Mesendoderm (in vitro differentiated cells): ENCODE measurements around the gene WDR37. TPM values are rescaled to one million over a fixed set of nuclear protein-coding genes. Genes with fewer than 3 reads are reported as not detected.
"Not testable (repeated sequence)": the region's sequence is repeated elsewhere in the genome, so short reads cannot be mapped to it uniquely, and the experiment has no call there.

Source experiments
- DNase-seq: peaks from one replicate; pipeline ENCODE4 v3.0.0; 2013
- H2AK5ac ChIP-seq: 2 replicates; pipeline ENCODE4 v1.6.1; 2013; ENCODE audit warnings: low read length, inconsistent platforms
- H2BK120ac ChIP-seq: 2 replicates; pipeline ENCODE4 v1.6.1; 2013; ENCODE audit warnings: low read depth, mild to moderate bottlenecking, low read length, moderate library complexity, mixed read lengths
- H2BK15ac ChIP-seq: replicated peaks from 2 replicates; pipeline ENCODE4 v1.6.1; 2013; ENCODE audit warnings: low read depth, mild to moderate bottlenecking, moderate library complexity
- H2BK5ac ChIP-seq: 2 replicates; pipeline ENCODE4 v1.6.1; 2013; ENCODE audit warnings: low read length, inconsistent platforms
- H3K18ac ChIP-seq: 2 replicates; pipeline ENCODE4 v1.6.1; 2013; ENCODE audit warnings: mild to moderate bottlenecking, low read length, mixed read lengths
- H3K23ac ChIP-seq: one replicate; pipeline ENCODE4 v1.6.1; 2013; ENCODE audit warnings: low read length
- H3K27ac ChIP-seq: 2 replicates; pipeline ENCODE4 v1.5.1; 2013; ENCODE audit warnings: low read depth, mild to moderate bottlenecking, inconsistent platforms, low read length, moderate library complexity
- H3K27me3 ChIP-seq: 2 replicates; pipeline ENCODE4 v1.6.1; 2013; ENCODE audit warnings: low read length, control low read depth, mild to moderate bottlenecking, inconsistent platforms; ENCODE audit not compliant: insufficient read depth, poor library complexity
- H3K36me3 ChIP-seq: 2 replicates; pipeline ENCODE4 v1.6.1; 2013; ENCODE audit warnings: low read length, inconsistent platforms; ENCODE audit not compliant: control insufficient read depth, insufficient read depth
- H3K4ac ChIP-seq: one replicate; pipeline ENCODE4 v1.6.1; 2013; ENCODE audit warnings: low read depth, mild to moderate bottlenecking, low read length, moderate library complexity
- H3K4me1 ChIP-seq: 2 replicates; pipeline ENCODE4 v1.6.1; 2013; ENCODE audit warnings: low read depth, low read length, inconsistent platforms; ENCODE audit not compliant: control insufficient read depth
- H3K4me2 ChIP-seq: 2 replicates; pipeline ENCODE4 v1.6.1; 2013; ENCODE audit warnings: low read length
- H3K4me3 ChIP-seq: 2 replicates; pipeline ENCODE4 v1.5.1; 2013; ENCODE audit warnings: mild to moderate bottlenecking, low read length
- H3K56ac ChIP-seq: one replicate; pipeline ENCODE4 v1.6.1; 2013; ENCODE audit warnings: low read length
- H3K79me1 ChIP-seq: 2 replicates; pipeline ENCODE4 v1.6.1; 2013; ENCODE audit warnings: low read length, inconsistent platforms
- H3K79me2 ChIP-seq: 2 replicates; pipeline ENCODE4 v1.6.1; 2013; ENCODE audit warnings: mild to moderate bottlenecking, low read length; ENCODE audit not compliant: control insufficient read depth, insufficient read depth
- H3K9ac ChIP-seq: 2 replicates; pipeline ENCODE4 v1.6.1; 2013; ENCODE audit warnings: low read length, inconsistent platforms
- H4K5ac ChIP-seq: one replicate; pipeline ENCODE4 v1.6.1; 2013; ENCODE audit warnings: low read length
- H4K8ac ChIP-seq: one replicate; pipeline ENCODE4 v1.6.1; 2013; ENCODE audit warnings: low read depth, mild to moderate bottlenecking, control low read depth, low read length, moderate library complexity
- whole genome bisulfite sequencing: extraction: QIAGEN DNeasy Blood & Tissue Kit; methylation state at CpG from one replicate; pipeline ENCODE4 v1.1.7; 2013; ENCODE audit warnings: low lambda C conversion rate, missing lambda C conversion rate; ENCODE audit not compliant: insufficient coverage; ENCODE audit errors: extremely low coverage; 5-methylcytosine and 5-hydroxymethylcytosine counted together
- polyA plus RNA-seq, 2 experiments: library from polyadenylated mRNA; stranded (reverse); fragments of 200-250 nt; gene quantifications; one replicate each; pipeline ENCODE4 v1.2.3, GENCODE V29; 2013

WDR37 gene
- polyA plus RNA-seq (2013, experiment 1 of 2) = 5.2 TPM
- polyA plus RNA-seq (2013, experiment 2 of 2) = 5.4 TPM

- no peaks in the 10 kb centered on the region for H3K27me3 ChIP-seq
- no peak within 1 kb of the TSS for H2BK15ac ChIP-seq
- peak within 1 kb of the TSS; percentile 95 for H3K18ac ChIP-seq
- no peak within 1 kb of the TSS for H4K8ac ChIP-seq
- H3K56ac ChIP-seq = peak within 1 kb of the TSS; percentile 94
- H2BK5ac ChIP-seq = peak within 1 kb of the TSS; percentile 47
- peak within 1 kb of the TSS; percentile 96 for H3K9ac ChIP-seq
- H3K36me3 ChIP-seq = no peaks in the 10 kb centered on the region
- H3K23ac ChIP-seq = peak within 1 kb of the TSS; percentile 95
- peaks cover 58% of the 10 kb centered on the region for H3K79me2 ChIP-seq
- H3K4ac ChIP-seq = peak within 1 kb of the TSS; percentile 95
- peaks cover 24% of the 10 kb centered on the region for H3K79me1 ChIP-seq
- H2AK5ac ChIP-seq = no peak within 1 kb of the TSS
- H3K27ac ChIP-seq = peak within 1 kb of the TSS; percentile 95
- no peak within 1 kb of the TSS for H2BK120ac ChIP-seq
- no CpG with 5 or more reads among the region's 87 CpGs for WGBS
- H3K4me1 ChIP-seq = no peaks in the 10 kb centered on the region
- peak within 1 kb of the TSS; percentile 78 for H3K4me3 ChIP-seq
- peak within 1 kb of the TSS; percentile 81 for H3K4me2 ChIP-seq
- DNase-seq = peak; percentile 90
- H4K5ac ChIP-seq = no peak within 1 kb of the TSS
Observed at GRCh38 chr10:1056326-1057105, at the start of gene WDR37. Gene WDR37, plus strand, starts transcription at chr10:1056385. Its CDS starts 15,771 bp downstream, at chr10:1072156.

DNA sequence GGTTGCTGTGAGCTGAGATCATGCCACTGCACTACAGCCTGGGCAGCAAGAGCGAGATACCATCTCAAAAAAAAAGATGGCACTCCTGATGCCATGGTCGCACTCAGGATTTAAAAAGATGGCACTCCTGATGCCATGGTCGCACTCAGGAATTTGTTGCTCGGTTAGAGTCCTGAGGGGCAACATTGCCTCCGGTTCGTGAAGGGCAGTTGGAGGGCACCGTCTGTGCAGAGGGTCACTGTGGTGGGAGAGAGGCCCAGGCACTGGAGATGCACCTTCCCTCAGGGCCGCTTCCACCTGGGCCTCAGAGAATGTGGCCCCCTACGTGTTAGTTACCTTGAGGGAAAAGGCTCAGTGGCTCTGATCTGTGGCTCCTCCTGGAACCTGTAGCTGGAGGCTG is 49.6 kb upstream of the WDR37 start:
- no peak overlapping the region for H2AK5ac ChIP-seq
- DNase-seq = no peak
- H3K18ac ChIP-seq = no peak overlapping the region
- H3K4me3 ChIP-seq = no peak overlapping the region
- no CpG with 5 or more reads among the region's 9 CpGs for WGBS
- H3K27me3 ChIP-seq = no peaks in the 10 kb centered on the region
- H4K5ac ChIP-seq = no peak overlapping the region
- H3K79me2 ChIP-seq = peaks cover 7% of the 10 kb centered on the region
- H3K4me2 ChIP-seq = no peak overlapping the region
- H3K9ac ChIP-seq = no peak overlapping the region
- no peak overlapping the region for H3K4ac ChIP-seq
- no peaks in the 10 kb centered on the region for H3K4me1 ChIP-seq
- no peak overlapping the region for H4K8ac ChIP-seq
- H3K36me3 ChIP-seq = peaks cover 28% of the 10 kb centered on the region
- H2BK15ac ChIP-seq = no peak overlapping the region
- H2BK120ac ChIP-seq = no peak overlapping the region
- H3K79me1 ChIP-seq = peaks cover 16% of the 10 kb centered on the region
- no peak overlapping the region for H3K56ac ChIP-seq
- H2BK5ac ChIP-seq = no peak overlapping the region
- H3K23ac ChIP-seq = no peak overlapping the region
- no peak overlapping the region for H3K27ac ChIP-seq

- no peak overlapping the region for H4K8ac ChIP-seq
- no peak for DNase-seq
- H3K56ac ChIP-seq = no peak overlapping the region
- H3K4ac ChIP-seq = no peak overlapping the region
- no peak overlapping the region for H3K18ac ChIP-seq
- no CpG with 5 or more reads among the region's 10 CpGs for WGBS
- no peak overlapping the region for H3K27ac ChIP-seq
- H2BK15ac ChIP-seq = no peak overlapping the region
- H3K9ac ChIP-seq = no peak overlapping the region
- no peak overlapping the region for H4K5ac ChIP-seq
- H3K27me3 ChIP-seq = no peaks in the 10 kb centered on the region
- no peak overlapping the region for H2BK120ac ChIP-seq
- H3K79me2 ChIP-seq = peaks cover 7% of the 10 kb centered on the region
- no peak overlapping the region for H2AK5ac ChIP-seq
- H3K4me3 ChIP-seq = no peak overlapping the region
- peaks cover 28% of the 10 kb centered on the region for H3K36me3 ChIP-seq
- no peaks in the 10 kb centered on the region for H3K4me1 ChIP-seq
- H3K23ac ChIP-seq = no peak overlapping the region
- H3K4me2 ChIP-seq = no peak overlapping the region
- peaks cover 16% of the 10 kb centered on the region for H3K79me1 ChIP-seq
- H2BK5ac ChIP-seq = no peak overlapping the region
Observed at GRCh38 chr10:1007583-1007982, 48.6 kb upstream of the WDR37 start.

DNA sequence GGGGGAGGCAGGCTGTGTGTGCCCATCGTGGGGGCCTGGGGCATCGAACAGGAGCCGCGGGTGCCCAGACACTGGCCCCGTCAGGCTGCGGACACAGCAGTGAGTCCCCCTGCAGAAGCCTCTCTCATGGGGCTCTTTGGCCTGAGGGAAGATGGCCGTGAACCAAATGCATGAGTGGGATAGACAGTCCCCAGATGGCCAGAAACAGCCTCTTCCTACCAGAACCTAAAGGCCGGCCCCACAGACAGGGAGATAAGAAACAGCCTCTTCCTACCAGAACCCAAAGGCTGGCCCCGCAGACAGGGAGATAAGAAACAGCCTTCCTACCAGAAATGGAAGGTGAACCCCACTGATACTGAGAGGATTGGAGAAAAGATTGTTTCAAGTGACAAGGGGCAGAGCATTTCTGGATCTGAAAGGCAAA is 47.1 kb upstream of the WDR37 start:
- H4K5ac ChIP-seq = no peak overlapping the region
- H3K4ac ChIP-seq = no peak overlapping the region
- no peak overlapping the region for H2BK15ac ChIP-seq
- H3K27me3 ChIP-seq = no peaks in the 10 kb centered on the region
- DNase-seq = peak; percentile 14
- H3K27ac ChIP-seq = no peak overlapping the region
- H3K36me3 ChIP-seq = peaks cover 29% of the 10 kb centered on the region
- H3K56ac ChIP-seq = no peak overlapping the region
- no peaks in the 10 kb centered on the region for H3K79me2 ChIP-seq
- no peak overlapping the region for H2AK5ac ChIP-seq
- H3K23ac ChIP-seq = no peak overlapping the region
- no CpG with 5 or more reads among the region's 9 CpGs for WGBS
- no peak overlapping the region for H2BK5ac ChIP-seq
- peaks cover 12% of the 10 kb centered on the region for H3K79me1 ChIP-seq
- no peak overlapping the region for H3K18ac ChIP-seq
- no peaks in the 10 kb centered on the region for H3K4me1 ChIP-seq
- H2BK120ac ChIP-seq = no peak overlapping the region
- no peak overlapping the region for H3K4me3 ChIP-seq
- H3K4me2 ChIP-seq = no peak overlapping the region
- no peak overlapping the region for H4K8ac ChIP-seq
- H3K9ac ChIP-seq = no peak overlapping the region

GRCh38 chr10:1009947-1010346 is 46.2 kb upstream of the WDR37 start:
- not testable (repeated sequence) for H3K79me1 ChIP-seq, H3K27ac ChIP-seq, H2BK5ac ChIP-seq, H2BK15ac ChIP-seq, H3K18ac ChIP-seq, H2AK5ac ChIP-seq, DNase-seq, H3K56ac ChIP-seq, H3K4me3 ChIP-seq, H3K9ac ChIP-seq, H3K4me1 ChIP-seq, H3K23ac ChIP-seq, H3K27me3 ChIP-seq, H4K5ac ChIP-seq, H3K79me2 ChIP-seq, H3K4me2 ChIP-seq, H2BK120ac ChIP-seq, H3K4ac ChIP-seq, H4K8ac ChIP-seq
- no CpG with 5 or more reads among the region's 8 CpGs for WGBS
- H3K36me3 ChIP-seq = peaks cover 30% of the 10 kb centered on the region
